ENCODE data around the gene INS.

GRCh38 chr11:2178906-2179494, 18.0 kb upstream of the INS start:
- TF ChIP-seq CREB1 (IDR thresholded peaks at IDR 0.05) (no peak), CHD2 (IDR thresholded peaks at IDR 0.05; ENCODE audit: low read length) (no peak)
- TF ChIP-seq, protein P1, sequence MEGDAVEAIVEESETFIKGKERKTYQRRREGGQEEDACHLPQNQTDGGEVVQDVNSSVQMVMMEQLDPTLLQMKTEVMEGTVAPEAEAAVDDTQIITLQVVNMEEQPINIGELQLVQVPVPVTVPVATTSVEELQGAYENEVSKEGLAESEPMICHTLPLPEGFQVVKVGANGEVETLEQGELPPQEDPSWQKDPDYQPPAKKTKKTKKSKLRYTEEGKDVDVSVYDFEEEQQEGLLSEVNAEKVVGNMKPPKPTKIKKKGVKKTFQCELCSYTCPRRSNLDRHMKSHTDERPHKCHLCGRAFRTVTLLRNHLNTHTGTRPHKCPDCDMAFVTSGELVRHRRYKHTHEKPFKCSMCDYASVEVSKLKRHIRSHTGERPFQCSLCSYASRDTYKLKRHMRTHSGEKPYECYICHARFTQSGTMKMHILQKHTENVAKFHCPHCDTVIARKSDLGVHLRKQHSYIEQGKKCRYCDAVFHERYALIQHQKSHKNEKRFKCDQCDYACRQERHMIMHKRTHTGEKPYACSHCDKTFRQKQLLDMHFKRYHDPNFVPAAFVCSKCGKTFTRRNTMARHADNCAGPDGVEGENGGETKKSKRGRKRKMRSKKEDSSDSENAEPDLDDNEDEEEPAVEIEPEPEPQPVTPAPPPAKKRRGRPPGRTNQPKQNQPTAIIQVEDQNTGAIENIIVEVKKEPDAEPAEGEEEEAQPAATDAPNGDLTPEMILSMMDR (IDR thresholded peaks at IDR 0.05; ENCODE audit: control extremely low read depth in 1 of 3, insufficient read depth in 1 of 3, low read depth in 1 of 3, low read length in 3 of 3) = no peak
- TF ChIP-seq, protein P2, sequence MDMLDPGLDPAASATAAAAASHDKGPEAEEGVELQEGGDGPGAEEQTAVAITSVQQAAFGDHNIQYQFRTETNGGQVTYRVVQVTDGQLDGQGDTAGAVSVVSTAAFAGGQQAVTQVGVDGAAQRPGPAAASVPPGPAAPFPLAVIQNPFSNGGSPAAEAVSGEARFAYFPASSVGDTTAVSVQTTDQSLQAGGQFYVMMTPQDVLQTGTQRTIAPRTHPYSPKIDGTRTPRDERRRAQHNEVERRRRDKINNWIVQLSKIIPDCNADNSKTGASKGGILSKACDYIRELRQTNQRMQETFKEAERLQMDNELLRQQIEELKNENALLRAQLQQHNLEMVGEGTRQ (IDR thresholded peaks at IDR 0.05; ENCODE audit: low read length) = no peak

Measured in H1 (cell line).